Stomach (tissue), 4 donors: Measurements from ENCODE around the gene ETV7.

Source experiments
- CTCF ChIP-seq, 7 experiments: fragments of 450-650 bp in 4 of 7; fragments of 200-600 bp in 3 of 7; sonication (generic) in 3 of 7; IDR thresholded peaks; one replicate each; pipeline ENCODE4 v1.5.1; 2016 to 2019; ENCODE audit warnings: antibody characterized with exemption in 7 of 7, control low read depth in 2 of 7, mild to moderate bottlenecking in 1 of 7
- EP300 ChIP-seq: sonication (generic); formaldehyde crosslinking; IDR thresholded peaks from one replicate; pipeline ENCODE4 v1.6.1; 2017; ENCODE audit warnings: antibody characterized with exemption
- POLR2A ChIP-seq, 4 donors: fragments of 450-650 bp; IDR thresholded peaks; one replicate each; pipeline ENCODE4 v1.6.1; 2016; ENCODE audit warnings: antibody characterized with exemption in 4 of 4, control low read depth in 2 of 4, mild to moderate bottlenecking in 1 of 4, moderate library complexity in 1 of 4

- TF ChIP-seq POLR2A (IDR thresholded peaks at IDR 0.05) (no peak), CTCF (IDR thresholded peaks at IDR 0.05) (no peak), EP300 (no peak)
Measured at GRCh38 chr6:36349240-36349639, 38.2 kb downstream of the ETV7 start.
